ENCODE results near the gene CCT7.
"Not testable (repeated sequence)": the region's sequence is repeated elsewhere in the genome, so short reads cannot be mapped to it uniquely, and the experiment has no call there.

The CCT7 gene

GRCh38 chr2:73255907-73256617 lies 22.0 kb downstream of the CCT7 start:
- DNase-seq (ENCODE audit: low spot score), result no peak

GRCh38 chr2:73256618-73256922 lies 22.5 kb downstream of the CCT7 start:
- DNase-seq (ENCODE audit: low spot score), result no peak

DNA sequence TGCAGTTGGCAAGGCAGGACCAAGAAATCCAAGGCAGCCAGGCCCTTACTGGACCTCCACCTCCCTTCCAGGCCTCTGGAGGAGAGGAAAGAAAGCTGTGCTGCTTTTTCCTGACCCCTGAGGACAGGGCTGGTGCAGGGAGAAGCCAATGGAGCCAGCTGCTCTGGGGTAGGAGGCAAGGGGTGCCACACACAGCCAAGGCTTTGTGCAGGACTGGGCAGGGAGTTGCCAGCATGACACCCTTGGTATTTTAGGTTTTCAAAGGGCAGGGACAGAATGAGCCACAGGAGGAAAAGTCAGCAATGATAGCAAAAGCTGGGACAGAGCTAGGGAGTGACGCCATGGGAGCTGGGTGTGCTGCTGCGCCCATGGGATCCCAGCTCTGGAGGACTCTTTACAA lies 22.9 kb downstream of the CCT7 start:
- no peak for DNase-seq (ENCODE audit: low spot score)

GRCh38 chr2:73257425-73258125 lies 23.5 kb downstream of the CCT7 start:
- no peak for DNase-seq (ENCODE audit: low spot score)

GRCh38 chr2:73258186-73258912 lies 24.2 kb downstream of the CCT7 start:
- DNase-seq (ENCODE audit: low spot score), result no peak

DNA sequence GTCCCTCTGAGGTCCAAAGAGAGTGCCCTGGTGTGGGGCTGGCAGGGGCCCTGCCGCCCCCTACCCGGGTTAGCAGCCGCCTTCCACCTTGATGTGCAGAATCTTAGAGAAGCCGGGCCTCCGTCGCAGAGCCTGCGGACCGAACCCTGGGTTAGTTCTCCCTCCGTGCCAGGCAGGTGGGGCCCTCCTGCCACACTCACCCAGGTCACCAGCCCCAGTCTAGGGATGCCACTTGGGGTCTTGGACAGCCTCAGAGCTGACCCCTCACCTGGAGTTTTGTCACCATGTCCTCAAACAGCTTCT lies 24.8 kb downstream of the CCT7 start:
- DNase-seq (ENCODE audit: low spot score), result no peak

GRCh38 chr2:73259276-73259675 lies 25.2 kb downstream of the CCT7 start:
- DNase-seq (ENCODE audit: low spot score), result no peak

- no peak for DNase-seq (ENCODE audit: low spot score)
Observed at GRCh38 chr2:73259704-73260337, 25.7 kb downstream of the CCT7 start.

DNA sequence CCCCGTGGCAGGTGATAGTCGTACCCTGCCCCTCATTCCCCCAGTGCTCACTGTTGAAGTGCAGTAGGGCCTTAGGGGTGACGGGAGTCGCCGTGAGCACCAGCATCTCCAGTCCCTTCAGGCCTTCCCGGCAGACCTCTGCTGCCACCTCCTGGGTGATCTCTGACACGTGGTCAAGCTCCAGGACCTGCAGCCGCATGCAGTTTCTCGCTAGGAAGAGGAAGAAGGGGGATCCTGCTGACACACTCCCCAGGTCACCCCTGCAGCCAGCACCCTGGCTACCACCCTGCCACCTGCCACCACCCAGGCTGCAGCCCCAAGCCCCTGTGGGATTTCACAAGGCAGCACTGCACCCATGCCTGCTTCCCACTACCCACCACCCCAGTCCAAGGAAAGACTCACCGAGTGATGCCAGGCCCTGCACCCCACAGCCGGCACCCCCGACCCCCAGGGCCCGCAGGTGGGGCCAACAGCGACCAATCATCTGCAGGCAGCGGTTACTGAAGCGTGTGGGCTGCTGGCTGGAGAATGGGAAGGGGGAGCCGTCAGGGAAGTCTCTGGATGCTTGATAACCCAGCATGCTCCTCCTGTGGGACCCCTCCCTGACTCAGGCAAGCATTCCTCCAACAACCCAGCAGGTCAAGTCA lies 26.4 kb downstream of the CCT7 start:
- peak; percentile 31 for DNase-seq (ENCODE audit: low spot score)

DNA sequence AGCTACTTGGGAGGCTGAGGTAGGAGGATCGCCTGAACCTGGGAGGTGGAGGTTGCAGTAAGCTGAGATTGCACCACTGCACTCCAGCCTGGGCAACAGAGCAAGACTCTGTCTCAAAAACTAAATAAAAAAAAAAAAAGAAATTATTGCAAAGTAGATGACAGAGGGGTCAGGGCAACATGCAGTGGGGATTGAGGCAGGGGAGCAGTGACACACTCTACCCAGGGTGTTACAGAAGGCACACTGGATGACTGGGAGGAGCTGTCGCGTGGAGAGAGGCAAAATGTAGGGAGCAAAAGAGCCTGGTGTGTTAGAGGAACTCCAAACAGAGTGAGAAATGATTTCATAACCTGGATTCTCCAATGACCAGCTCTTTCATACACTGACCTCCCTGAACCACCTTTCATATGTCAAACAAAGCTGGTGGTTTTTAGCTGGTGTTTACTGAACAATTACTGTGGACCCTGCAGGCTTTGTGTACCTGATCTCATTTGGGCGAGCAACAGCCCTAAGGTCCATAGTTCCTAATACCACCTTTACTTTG lies 28.1 kb downstream of the CCT7 start:
- no peak for DNase-seq (ENCODE audit: low spot score)

GRCh38 chr2:73262691-73263429 lies 28.8 kb downstream of the CCT7 start:
- DNase-seq (ENCODE audit: low spot score), result not testable (repeated sequence)

GRCh38 chr2:73263540-73264331 lies 29.6 kb downstream of the CCT7 start:
- DNase-seq (ENCODE audit: low spot score), result no peak

- no peak for DNase-seq (ENCODE audit: low spot score)
Observed at GRCh38 chr2:73264332-73264606, 30.2 kb downstream of the CCT7 start.

GRCh38 chr2:73264783-73265182 lies 30.7 kb downstream of the CCT7 start:
- DNase-seq (ENCODE audit: low spot score), result no peak

DNA sequence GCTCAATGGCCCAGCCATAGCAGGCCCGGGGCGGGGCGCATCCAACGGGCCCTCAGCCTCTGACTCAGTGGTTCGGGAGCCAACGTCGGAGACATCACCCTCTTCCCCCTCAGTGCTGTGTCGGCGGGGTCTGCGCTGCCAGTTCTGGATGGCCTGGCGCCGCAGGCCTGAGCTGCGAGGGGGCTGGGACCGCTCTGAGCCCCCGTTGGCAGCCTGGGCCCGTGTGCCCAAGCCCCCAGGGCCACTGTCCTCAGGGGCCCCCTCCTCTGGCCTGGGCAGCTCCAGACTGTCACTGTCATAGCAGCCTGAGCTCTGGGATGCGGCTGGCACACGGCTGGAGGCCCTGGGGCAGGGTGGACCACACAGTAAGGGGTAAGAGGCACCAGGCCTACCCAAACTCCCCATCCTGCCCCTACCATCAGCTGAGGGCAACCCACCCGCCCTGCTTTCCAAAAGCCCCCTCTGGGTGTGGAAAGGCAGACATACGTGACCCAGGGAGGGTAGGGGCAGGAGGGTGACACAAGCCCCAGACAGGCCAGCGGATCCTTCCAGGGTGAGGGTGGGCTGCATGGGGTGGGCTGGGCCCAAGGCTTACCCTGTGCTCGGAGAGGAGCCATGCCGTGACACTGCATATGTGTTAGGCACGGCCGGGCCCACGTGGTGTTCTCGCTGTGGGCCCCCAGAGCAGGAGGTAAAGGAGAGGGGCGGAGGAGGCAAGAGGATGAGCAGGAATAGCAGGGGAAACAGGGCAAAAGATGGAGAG lies 31.4 kb downstream of the CCT7 start:
- no peak for DNase-seq (ENCODE audit: low spot score)

DNA sequence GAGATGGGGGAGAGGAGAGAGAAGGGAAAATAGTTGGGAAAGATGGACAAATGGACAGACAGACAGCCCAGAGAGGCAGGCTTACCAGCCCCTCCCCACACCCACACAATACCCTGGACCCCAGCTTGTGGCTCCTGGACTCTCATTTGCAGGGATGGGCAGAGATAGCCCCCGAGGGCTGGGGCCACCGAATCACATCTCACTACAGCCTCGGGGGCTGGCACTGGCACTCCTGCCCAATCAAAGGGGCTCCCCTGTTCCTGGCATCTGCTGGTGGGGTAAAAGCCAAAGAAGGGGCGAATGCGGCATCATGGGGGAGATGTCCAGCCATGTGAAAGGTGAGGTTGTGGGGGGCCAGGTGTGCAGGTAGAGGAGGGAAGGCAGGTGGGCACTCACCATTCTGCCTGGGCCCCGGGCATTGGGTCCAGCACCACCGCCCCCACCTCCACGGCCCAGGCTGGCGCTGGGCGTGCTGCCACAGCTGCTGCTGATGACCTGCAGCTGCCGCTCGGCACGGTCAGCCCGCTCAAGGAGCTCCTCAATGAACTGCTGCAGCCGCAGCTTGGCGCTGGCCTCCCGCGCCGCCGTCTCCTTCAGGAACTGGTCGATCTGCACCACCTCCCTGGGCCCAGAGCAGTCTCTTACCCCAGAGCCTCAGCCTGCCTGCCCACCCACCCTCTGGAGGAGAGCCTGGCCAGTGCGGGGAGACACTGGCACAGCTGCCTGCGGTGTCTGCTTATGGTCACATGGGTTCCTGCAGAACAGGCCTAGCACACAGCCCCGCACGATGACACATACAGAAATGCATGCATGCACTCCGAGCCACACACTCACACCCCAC lies 32.2 kb downstream of the CCT7 start:
- DNase-seq (ENCODE audit: low spot score), result no peak

GRCh38 chr2:73267008-73267407 lies 32.9 kb downstream of the CCT7 start:
- DNase-seq (ENCODE audit: low spot score), result no peak

DNA sequence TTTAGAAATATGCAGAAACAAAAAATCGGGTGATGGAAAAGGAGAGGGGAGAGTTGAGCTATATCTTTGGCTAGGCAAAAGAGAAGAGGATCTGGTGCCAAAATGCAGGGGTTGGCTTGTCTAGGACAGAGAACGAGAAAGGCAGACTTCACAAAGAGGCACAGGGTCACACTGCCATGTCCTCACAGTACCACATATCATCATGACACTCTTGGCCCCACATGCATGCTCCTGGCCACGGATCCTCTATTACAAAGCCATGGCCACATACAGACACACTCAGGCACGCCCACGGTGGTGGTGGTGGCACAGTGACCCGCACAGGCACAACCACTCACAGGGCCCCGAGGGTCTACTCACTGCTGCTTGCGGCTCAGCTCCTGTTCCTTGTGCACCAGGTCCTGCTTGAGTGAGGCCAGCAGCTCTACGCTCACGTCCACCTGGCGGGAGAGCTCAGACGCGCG lies 34.3 kb downstream of the CCT7 start:
- no peak for DNase-seq (ENCODE audit: low spot score)
